Osteoblast (primary cell): Measurements from ENCODE around the gene ZKSCAN2. TPM values are rescaled to one million over a fixed set of nuclear protein-coding genes. Genes with fewer than 3 reads are reported as not detected.

Experiments used
- DNase-seq: peaks from one replicate; pipeline ENCODE4 v3.0.0; 2011; ENCODE audit warnings: low spot score, mixed read lengths; ENCODE audit not compliant: insufficient read length; ENCODE audit errors: missing footprints
- H2AFZ ChIP-seq: 2 replicates; pipeline ENCODE4 v1.6.0; 2011; ENCODE audit warnings: mild to moderate bottlenecking, low read length
- H3K27ac ChIP-seq: 2 replicates; pipeline ENCODE4 v1.5.1; 2011; ENCODE audit warnings: mild to moderate bottlenecking, low read depth, low read length, moderate library complexity
- H3K27me3 ChIP-seq: 2 replicates; pipeline ENCODE4 v1.6.0; 2012; ENCODE audit warnings: mild to moderate bottlenecking, control low read depth, inconsistent platforms, low read length, moderate library complexity; ENCODE audit not compliant: insufficient read depth
- H3K36me3 ChIP-seq: 2 replicates; pipeline ENCODE4 v1.5.1; 2011; ENCODE audit warnings: mild to moderate bottlenecking, low read length, control low read depth, moderate library complexity; ENCODE audit not compliant: insufficient read depth
- H3K4me1 ChIP-seq: 2 replicates; pipeline ENCODE4 v1.5.1; 2011; ENCODE audit warnings: mild to moderate bottlenecking, low read length, control low read depth, moderate library complexity; ENCODE audit not compliant: insufficient read depth
- H3K4me2 ChIP-seq: 2 replicates; pipeline ENCODE4 v1.6.0; 2011; ENCODE audit warnings: mild to moderate bottlenecking, low read length; ENCODE audit not compliant: insufficient read depth
- H3K4me3 ChIP-seq: fragments of 200-600 bp; sonication (generic); 3 replicates; pipeline ENCODE4 v1.5.1; 2012; ENCODE audit warnings: mild to moderate bottlenecking, low read length, inconsistent platforms; ENCODE audit not compliant: insufficient read depth
- H3K79me2 ChIP-seq: 2 replicates; pipeline ENCODE4 v1.6.0; 2012; ENCODE audit warnings: mild to moderate bottlenecking, low read length, control low read depth, inconsistent platforms; ENCODE audit not compliant: insufficient read depth
- H3K9me3 ChIP-seq: 2 replicates; pipeline ENCODE4 v1.5.1; 2011; ENCODE audit warnings: low read depth, low read length, control low read depth
- H4K20me1 ChIP-seq: 2 replicates; pipeline ENCODE4 v1.6.0; 2012; ENCODE audit warnings: mild to moderate bottlenecking, low read length, control low read depth; ENCODE audit not compliant: insufficient read depth
- total RNA-seq: library from RNA; depleted of rRNA; stranded (reverse); fragments of >200 nt; gene quantifications from 2 replicates; pipeline ENCODE4 v1.2.3, GENCODE V29; 2012
- TF ChIP-seq, protein P1 (sequence below): IDR thresholded peaks from 2 replicates; pipeline ENCODE4 v1.5.1; 2011; ENCODE audit warnings: mild to moderate bottlenecking, low read depth, low read length, moderate library complexity; ENCODE audit errors: extremely low read depth

ZKSCAN2 gene
- total RNA-seq, 1 donor = 8.0 TPM

DNA sequence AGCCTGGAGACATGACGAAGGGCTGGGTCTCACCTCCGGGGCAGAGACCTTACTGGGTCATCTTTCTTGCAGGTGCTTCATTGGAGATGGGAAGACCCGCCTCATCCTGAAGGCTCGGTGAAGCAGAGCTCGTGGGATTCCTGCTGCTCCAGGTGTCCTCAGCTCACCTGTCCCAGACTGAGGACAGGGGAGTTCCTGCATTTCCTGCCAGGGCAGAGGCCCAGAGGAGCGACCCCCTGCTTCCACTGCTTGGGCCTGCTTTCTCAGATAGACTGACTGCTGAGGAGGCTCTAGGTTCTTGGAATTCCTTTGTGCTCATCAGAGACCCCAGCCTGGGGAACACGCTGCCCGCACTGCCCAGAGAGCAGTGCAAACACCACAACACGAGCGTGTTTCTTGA lies 29.3 kb downstream of the ZKSCAN2 start:
- Histone ChIP-seq H3K9me3 (no peaks in the 10 kb centered on the region), H3K36me3 (no peaks in the 10 kb centered on the region), H4K20me1 (no peaks in the 10 kb centered on the region), H3K4me2 (no peak overlapping the region), H3K79me2 (no peaks in the 10 kb centered on the region), H2AFZ (no peak overlapping the region), H3K4me3 (no peak overlapping the region), H3K27ac (no peak overlapping the region), H3K27me3 (peaks cover 3% of the 10 kb centered on the region), H3K4me1 (no peaks in the 10 kb centered on the region)
- no peak for DNase-seq
- TF ChIP-seq, protein P1, sequence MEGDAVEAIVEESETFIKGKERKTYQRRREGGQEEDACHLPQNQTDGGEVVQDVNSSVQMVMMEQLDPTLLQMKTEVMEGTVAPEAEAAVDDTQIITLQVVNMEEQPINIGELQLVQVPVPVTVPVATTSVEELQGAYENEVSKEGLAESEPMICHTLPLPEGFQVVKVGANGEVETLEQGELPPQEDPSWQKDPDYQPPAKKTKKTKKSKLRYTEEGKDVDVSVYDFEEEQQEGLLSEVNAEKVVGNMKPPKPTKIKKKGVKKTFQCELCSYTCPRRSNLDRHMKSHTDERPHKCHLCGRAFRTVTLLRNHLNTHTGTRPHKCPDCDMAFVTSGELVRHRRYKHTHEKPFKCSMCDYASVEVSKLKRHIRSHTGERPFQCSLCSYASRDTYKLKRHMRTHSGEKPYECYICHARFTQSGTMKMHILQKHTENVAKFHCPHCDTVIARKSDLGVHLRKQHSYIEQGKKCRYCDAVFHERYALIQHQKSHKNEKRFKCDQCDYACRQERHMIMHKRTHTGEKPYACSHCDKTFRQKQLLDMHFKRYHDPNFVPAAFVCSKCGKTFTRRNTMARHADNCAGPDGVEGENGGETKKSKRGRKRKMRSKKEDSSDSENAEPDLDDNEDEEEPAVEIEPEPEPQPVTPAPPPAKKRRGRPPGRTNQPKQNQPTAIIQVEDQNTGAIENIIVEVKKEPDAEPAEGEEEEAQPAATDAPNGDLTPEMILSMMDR = no peak

DNA sequence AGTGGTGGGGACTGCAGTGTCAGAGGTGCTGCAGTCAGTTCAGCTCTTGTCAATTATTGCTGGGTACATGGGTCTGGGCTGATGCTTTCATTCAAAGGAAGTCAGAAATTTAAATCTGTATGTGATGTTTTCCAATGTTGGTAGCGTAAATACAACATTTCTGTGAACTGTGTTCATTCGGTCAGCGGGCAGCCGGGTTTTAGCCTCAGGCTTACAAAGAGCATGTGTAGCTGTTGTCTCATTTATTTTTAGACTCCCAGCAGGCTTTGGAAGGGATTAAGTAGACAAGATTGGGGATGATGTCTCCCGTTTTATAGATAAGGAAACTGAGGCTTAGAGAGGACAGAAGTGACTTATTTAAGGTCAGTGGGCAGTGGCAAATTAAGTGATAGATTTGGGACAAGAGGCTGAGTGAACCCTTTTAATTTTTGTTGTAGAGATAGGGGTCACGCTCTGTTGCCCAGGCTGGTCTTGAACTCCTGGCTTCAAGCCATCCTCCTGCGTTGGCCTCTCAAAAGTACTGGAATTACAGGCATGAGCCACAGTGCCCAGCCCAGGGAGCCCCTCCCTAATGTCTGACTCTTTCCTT lies 32.8 kb downstream of the ZKSCAN2 start:
- Histone ChIP-seq H3K9me3 (no peaks in the 10 kb centered on the region), H4K20me1 (no peaks in the 10 kb centered on the region), H3K27ac (no peak overlapping the region), H3K27me3 (no peaks in the 10 kb centered on the region), H3K79me2 (no peaks in the 10 kb centered on the region), H3K4me3 (no peak overlapping the region), H3K4me1 (no peaks in the 10 kb centered on the region), H3K36me3 (no peaks in the 10 kb centered on the region), H2AFZ (peak overlapping the region; percentile 29), H3K4me2 (peak overlapping the region; percentile 32)
- DNase-seq = no peak
- TF ChIP-seq, protein P1 = no peak

DNA sequence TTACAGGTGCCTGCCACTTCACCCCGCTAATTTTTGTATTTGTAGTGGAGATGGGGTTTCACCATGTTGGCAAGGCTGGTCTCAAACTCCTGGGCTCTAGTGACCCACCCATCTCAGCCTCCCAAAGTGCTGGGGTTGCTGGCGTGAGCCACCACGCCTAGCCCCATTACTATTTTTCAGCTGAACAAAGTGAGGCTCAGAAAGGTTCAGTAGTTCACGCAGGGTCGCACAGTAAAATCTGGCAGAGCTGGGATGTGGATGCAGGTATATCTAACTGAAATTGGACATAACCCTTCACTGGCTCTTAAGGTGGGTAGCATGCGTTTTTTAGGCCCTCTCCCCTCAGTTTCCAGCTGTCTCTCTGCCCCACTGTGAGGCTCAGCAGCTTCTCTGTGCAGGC lies 33.7 kb downstream of the ZKSCAN2 start:
- no peaks in the 10 kb centered on the region for H4K20me1 ChIP-seq
- no peak overlapping the region for H3K4me2 ChIP-seq
- H3K27me3 ChIP-seq = no peaks in the 10 kb centered on the region
- H3K4me3 ChIP-seq = no peak overlapping the region
- H3K79me2 ChIP-seq = no peaks in the 10 kb centered on the region
- no peaks in the 10 kb centered on the region for H3K36me3 ChIP-seq
- no peaks in the 10 kb centered on the region for H3K4me1 ChIP-seq
- H3K27ac ChIP-seq = no peak overlapping the region
- DNase-seq = no peak
- TF ChIP-seq, protein P1 = no peak
- H2AFZ ChIP-seq = no peak overlapping the region
- no peaks in the 10 kb centered on the region for H3K9me3 ChIP-seq

DNA sequence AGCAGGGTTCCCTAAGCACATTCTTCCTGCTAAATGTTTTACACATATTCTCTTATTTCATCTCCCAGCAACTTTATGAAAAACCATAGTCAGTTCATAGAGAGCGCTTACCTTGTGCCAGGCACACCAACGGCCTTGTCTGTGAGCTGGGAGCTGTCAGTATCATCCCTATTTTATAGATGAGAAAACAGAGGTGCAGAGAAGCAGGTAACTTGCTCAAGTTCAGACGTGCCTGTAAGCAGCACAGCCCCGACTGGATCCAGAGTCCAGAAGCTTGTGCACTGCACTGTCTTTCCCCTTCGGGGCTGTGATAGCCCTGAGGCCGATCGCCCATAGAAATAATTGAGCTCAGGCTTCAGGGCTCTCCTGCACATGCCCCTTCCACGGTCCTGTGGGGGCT lies 34.7 kb downstream of the ZKSCAN2 start:
- Histone ChIP-seq H3K4me1 (no peaks in the 10 kb centered on the region), H3K9me3 (no peaks in the 10 kb centered on the region), H3K27me3 (peaks cover 2% of the 10 kb centered on the region), H3K27ac (no peak overlapping the region), H3K4me3 (no peak overlapping the region), H3K79me2 (no peaks in the 10 kb centered on the region), H4K20me1 (no peaks in the 10 kb centered on the region), H2AFZ (no peak overlapping the region), H3K4me2 (no peak overlapping the region), H3K36me3 (no peaks in the 10 kb centered on the region)
- TF ChIP-seq, protein P1 = no peak
- DNase-seq = no peak
